ENCODE results near the gene SRL.
"Not testable (repeated sequence)": the region's sequence is repeated elsewhere in the genome, so short reads cannot be mapped to it uniquely, and the experiment has no call there.

Gene SRL

GRCh38 chr16:4212211-4212933 lies 29.5 kb downstream of the SRL start:
- POLR2A ChIA-PET = no interaction called here
- TF ChIP-seq SUZ12 (IDR thresholded peaks at IDR 0.05) = no peak
- no peak for TF ChIP-seq FOXA1 (IDR thresholded peaks at IDR 0.05)
- TF ChIP-seq HDGF (IDR thresholded peaks at IDR 0.05; ENCODE audit: borderline replicate concordance) = no peak
- no peak for TF ChIP-seq FOXK2 (IDR thresholded peaks at IDR 0.05)
- TF ChIP-seq LEF1 (IDR thresholded peaks at IDR 0.05; ENCODE audit: borderline replicate concordance) = no peak
- TF ChIP-seq ARNT (IDR thresholded peaks at IDR 0.05) = no peak
- no peak for TF ChIP-seq CTBP1 (IDR thresholded peaks at IDR 0.05; ENCODE audit: borderline replicate concordance)
- no peak for TF ChIP-seq TARDBP (IDR thresholded peaks at IDR 0.05)
- TF ChIP-seq BHLHE40 (IDR thresholded peaks at IDR 0.05; ENCODE audit: borderline replicate concordance) = no peak
- TF ChIP-seq ELF4 (IDR thresholded peaks at IDR 0.05) = no peak
- no peak for TF ChIP-seq ZNF384 (IDR thresholded peaks at IDR 0.05)
- TF ChIP-seq L3MBTL2 (conservative IDR thresholded peaks at IDR 0.05) = no peak
- no peak for DNase-seq (ENCODE audit: extremely low spot score)
- CTCF ChIA-PET = interaction anchor here (0.6 kb wide), 2 partner anchors 15 to 251 kb away, joined by 3 read pairs; no protein-coding TSS in a partner anchor

DNA sequence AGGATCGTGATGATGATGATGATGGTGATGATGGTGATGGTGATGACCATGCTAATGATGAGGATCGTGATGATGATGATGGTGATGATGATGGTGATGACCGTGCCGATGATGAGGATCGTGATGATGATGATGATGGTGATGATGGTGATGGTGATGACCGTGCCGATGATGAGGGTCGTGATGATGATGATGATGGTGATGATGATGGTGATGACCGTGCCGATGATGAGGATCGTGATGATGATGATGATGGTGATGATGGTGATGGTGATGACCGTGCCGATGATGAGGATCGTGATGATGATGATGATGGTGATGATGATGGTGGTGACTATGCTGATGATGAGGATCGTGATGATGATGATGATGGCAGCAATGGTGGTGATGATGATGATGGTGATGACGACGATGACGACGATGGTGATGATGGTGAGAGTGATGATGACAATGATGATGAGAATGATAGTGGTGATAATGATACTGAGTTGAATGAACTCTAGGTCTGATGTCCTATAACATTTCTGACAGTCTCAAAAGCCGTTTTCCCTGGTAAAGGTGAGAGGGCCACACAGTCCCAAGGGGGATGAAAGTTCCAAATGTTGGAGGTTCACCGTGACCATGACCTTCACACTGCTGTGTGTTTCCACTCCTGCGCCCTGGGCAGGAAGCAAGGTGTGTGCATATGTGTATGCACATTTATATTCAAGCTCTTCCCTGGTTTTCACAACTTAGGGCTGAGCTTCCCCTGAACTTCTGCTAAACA lies 30.3 kb downstream of the SRL start:
- DNase-seq (ENCODE audit: extremely low spot score); POLR2A ChIA-PET: not testable (repeated sequence)
- CTCF ChIA-PET = interaction anchor here (0.6 to 0.7 kb wide), 3 partner anchors 7 to 250 kb away, joined by 3 to 5 read pairs (median 3); no protein-coding TSS in a partner anchor

- ChIA-PET CTCF (no interaction called here), POLR2A (interaction anchor here (0.6 kb wide), 1 partner anchor 44 kb away, joined by 3 read pairs; no protein-coding TSS in a partner anchor)
- no peak for DNase-seq (ENCODE audit: extremely low spot score)
- TF ChIP-seq ELF4 (IDR thresholded peaks at IDR 0.05) = no peak
- no peak for TF ChIP-seq PKNOX1 (IDR thresholded peaks at IDR 0.05)
- TF ChIP-seq FOXA1 (IDR thresholded peaks at IDR 0.05) = no peak
- TF ChIP-seq ZNF384 (IDR thresholded peaks at IDR 0.05) = no peak
- TF ChIP-seq SUZ12 (IDR thresholded peaks at IDR 0.05) = no peak
- no peak for TF ChIP-seq L3MBTL2 (conservative IDR thresholded peaks at IDR 0.05)
- no peak for TF ChIP-seq ARNT (IDR thresholded peaks at IDR 0.05)
- no peak for TF ChIP-seq TARDBP (IDR thresholded peaks at IDR 0.05)
- no peak for TF ChIP-seq SP1 (IDR thresholded peaks at IDR 0.05)
- TF ChIP-seq CTBP1 (IDR thresholded peaks at IDR 0.05; ENCODE audit: borderline replicate concordance) = no peak
- no peak for TF ChIP-seq BHLHE40 (IDR thresholded peaks at IDR 0.05; ENCODE audit: borderline replicate concordance)
- TF ChIP-seq FOXK2 (IDR thresholded peaks at IDR 0.05) = no peak
- no peak for TF ChIP-seq LEF1 (IDR thresholded peaks at IDR 0.05; ENCODE audit: borderline replicate concordance)
- no peak for TF ChIP-seq NFRKB (IDR thresholded peaks at IDR 0.05)
- TF ChIP-seq FOXM1 (IDR thresholded peaks at IDR 0.05; ENCODE audit: borderline replicate concordance) = no peak
- TF ChIP-seq HDGF (IDR thresholded peaks at IDR 0.05; ENCODE audit: borderline replicate concordance) = no peak
Observed at GRCh38 chr16:4209666-4210065, 32.2 kb downstream of the SRL start.

GRCh38 chr16:4208341-4208751 lies 33.5 kb downstream of the SRL start:
- ChIA-PET POLR2A (interaction anchor here (0.6 kb wide), 1 partner anchor 24 kb away, joined by 3 read pairs; no protein-coding TSS in a partner anchor), CTCF (no interaction called here)
- TF ChIP-seq HDGF (IDR thresholded peaks at IDR 0.05; ENCODE audit: borderline replicate concordance) = no peak
- no peak for TF ChIP-seq ARNT (IDR thresholded peaks at IDR 0.05)
- no peak for TF ChIP-seq ELF4 (IDR thresholded peaks at IDR 0.05)
- no peak for TF ChIP-seq FOXM1 (IDR thresholded peaks at IDR 0.05; ENCODE audit: borderline replicate concordance)
- no peak for TF ChIP-seq LEF1 (IDR thresholded peaks at IDR 0.05; ENCODE audit: borderline replicate concordance)
- TF ChIP-seq SP1 (IDR thresholded peaks at IDR 0.05) = no peak
- TF ChIP-seq TARDBP (IDR thresholded peaks at IDR 0.05) = no peak
- TF ChIP-seq ZNF384 (IDR thresholded peaks at IDR 0.05) = no peak
- TF ChIP-seq FOXA1 (IDR thresholded peaks at IDR 0.05) = no peak
- no peak for TF ChIP-seq BHLHE40 (IDR thresholded peaks at IDR 0.05; ENCODE audit: borderline replicate concordance)
- TF ChIP-seq NFRKB (IDR thresholded peaks at IDR 0.05) = no peak
- no peak for TF ChIP-seq FOXK2 (IDR thresholded peaks at IDR 0.05)
- TF ChIP-seq L3MBTL2 (conservative IDR thresholded peaks at IDR 0.05) = no peak
- no peak for TF ChIP-seq SUZ12 (IDR thresholded peaks at IDR 0.05)
- no peak for TF ChIP-seq PKNOX1 (IDR thresholded peaks at IDR 0.05)
- no peak for TF ChIP-seq CTBP1 (IDR thresholded peaks at IDR 0.05; ENCODE audit: borderline replicate concordance)
- DNase-seq (ENCODE audit: extremely low spot score) = no peak

GRCh38 chr16:4207683-4208340 lies 34.1 kb downstream of the SRL start:
- ChIA-PET CTCF (no interaction called here), POLR2A (interaction anchor here (0.5 to 0.6 kb wide), 2 partner anchors 24 to 60 kb away, joined by 3 read pairs; no protein-coding TSS in a partner anchor)
- TF ChIP-seq ELF4 (IDR thresholded peaks at IDR 0.05) (no peak), LEF1 (IDR thresholded peaks at IDR 0.05; ENCODE audit: borderline replicate concordance) (no peak), FOXK2 (IDR thresholded peaks at IDR 0.05) (no peak), CTBP1 (IDR thresholded peaks at IDR 0.05; ENCODE audit: borderline replicate concordance) (no peak), SUZ12 (IDR thresholded peaks at IDR 0.05) (no peak), L3MBTL2 (conservative IDR thresholded peaks at IDR 0.05) (no peak), ARNT (IDR thresholded peaks at IDR 0.05) (no peak), TARDBP (IDR thresholded peaks at IDR 0.05) (no peak), FOXM1 (IDR thresholded peaks at IDR 0.05; ENCODE audit: borderline replicate concordance) (no peak), HDGF (IDR thresholded peaks at IDR 0.05; ENCODE audit: borderline replicate concordance) (no peak), FOXA1 (IDR thresholded peaks at IDR 0.05) (no peak)
- no peak for DNase-seq (ENCODE audit: extremely low spot score)
